OCI-LY3 (cell line): ENCODE data around the gene KIF18A.

Source experiments
- H2AFZ ChIP-seq: fragments of 200-600, 300-600 bp; shearing (Covaris generic); 2 replicates; pipeline ENCODE4 v1.6.0; 2014; ENCODE audit warnings: antibody characterized with exemption, low read depth, low read length
- H3K27ac ChIP-seq: fragments of 200-600, 300-600 bp; sonication (generic); 2 replicates; pipeline ENCODE4 v1.5.1; 2014; ENCODE audit warnings: mild to moderate bottlenecking, low read length, moderate library complexity, mixed read lengths
- H3K27me3 ChIP-seq: fragments of 200-600, 300-600 bp; sonication (generic); 2 replicates; pipeline ENCODE4 v1.6.1; 2014; ENCODE audit warnings: low read depth, low read length, mixed read lengths
- H3K36me3 ChIP-seq: fragments of 200-600, 300-600 bp; sonication (generic); replicated peaks from 2 replicates; pipeline ENCODE3; 2014; ENCODE audit warnings: low read depth, low read length, mixed read lengths
- H3K4me1 ChIP-seq: fragments of 300-600, 200-600 bp; sonication (generic); 2 replicates; pipeline ENCODE4 v1.6.1; 2014; ENCODE audit warnings: low read length, mixed read lengths
- H3K4me2 ChIP-seq: fragments of 200-600, 300-600 bp; sonication (generic); 2 replicates; pipeline ENCODE4 v1.6.1; 2014; ENCODE audit warnings: low read length, mixed read lengths
- H3K4me3 ChIP-seq: fragments of 300-600, 200-600 bp; sonication (generic); 2 replicates; pipeline ENCODE4 v1.5.1; 2014; ENCODE audit warnings: antibody characterized with exemption, mild to moderate bottlenecking, low read length, moderate library complexity
- H3K79me2 ChIP-seq: fragments of 300-600, 200-600 bp; shearing (Covaris generic); 2 replicates; pipeline ENCODE4 v1.6.1; 2014; ENCODE audit warnings: mild to moderate bottlenecking, low read length, mixed read lengths
- H3K9ac ChIP-seq: fragments of 300-600, 200-600 bp; shearing (Covaris generic); 2 replicates; pipeline ENCODE4 v1.6.0; 2014; ENCODE audit warnings: mild to moderate bottlenecking, low read length, moderate library complexity
- H3K9me3 ChIP-seq: fragments of 200-600, 300-600 bp; shearing (Covaris generic); 2 replicates; pipeline ENCODE4 v1.6.1; 2014; ENCODE audit warnings: low read length, mixed read lengths; ENCODE audit not compliant: insufficient read depth
- H4K20me1 ChIP-seq: fragments of 200-600, 300-600 bp; sonication (generic); 2 replicates; pipeline ENCODE4 v1.6.1; 2016; ENCODE audit warnings: low read length, mixed read lengths; ENCODE audit not compliant: insufficient read depth
- CTCF ChIP-seq: fragments of 200-600, 300-600 bp; sonication (generic); IDR thresholded peaks from 2 replicates; pipeline ENCODE4 v1.5.1; 2014; ENCODE audit warnings: antibody characterized with exemption, low read length, low read depth
- EZH2phosphoT487 ChIP-seq: fragments of 200-600 bp; shearing (Covaris generic); IDR thresholded peaks from 2 replicates; pipeline ENCODE4 v1.6.1; 2018; ENCODE audit warnings: antibody characterized with exemption, mixed run types, low read depth

The KIF18A gene

GRCh38 chr11:28017816-28018215, 90.1 kb downstream of the KIF18A start:
- Histone ChIP-seq H4K20me1 (no peaks in the 10 kb centered on the region), H3K4me1 (no peaks in the 10 kb centered on the region), H3K27ac (no peak overlapping the region), H3K9me3 (no peaks in the 10 kb centered on the region), H3K27me3 (no peaks in the 10 kb centered on the region), H3K4me2 (no peak overlapping the region), H3K9ac (no peak overlapping the region), H2AFZ (no peak overlapping the region), H3K79me2 (no peaks in the 10 kb centered on the region), H3K36me3 (peaks cover under 1% of the 10 kb centered on the region), H3K4me3 (no peak overlapping the region)
- no peak for TF ChIP-seq EZH2phosphoT487

- H3K36me3 ChIP-seq = no peaks in the 10 kb centered on the region
- H3K27me3 ChIP-seq = no peaks in the 10 kb centered on the region
- H4K20me1 ChIP-seq = no peaks in the 10 kb centered on the region
- H3K4me2 ChIP-seq = no peak overlapping the region
- H3K4me3 ChIP-seq = no peak overlapping the region
- no peak overlapping the region for H3K9ac ChIP-seq
- no peaks in the 10 kb centered on the region for H3K9me3 ChIP-seq
- TF ChIP-seq EZH2phosphoT487 (no peak), CTCF (no peak)
- no peaks in the 10 kb centered on the region for H3K4me1 ChIP-seq
- no peaks in the 10 kb centered on the region for H3K79me2 ChIP-seq
- H3K27ac ChIP-seq = no peak overlapping the region
- no peak overlapping the region for H2AFZ ChIP-seq
Observed at GRCh38 chr11:28011813-28012212, 96.1 kb downstream of the KIF18A start.

GRCh38 chr11:28009996-28010395, 98.0 kb downstream of the KIF18A start:
- no peak overlapping the region for H3K4me2 ChIP-seq
- TF ChIP-seq CTCF = no peak
- no peak for TF ChIP-seq EZH2phosphoT487
- H3K79me2 ChIP-seq = no peaks in the 10 kb centered on the region
- no peaks in the 10 kb centered on the region for H3K27me3 ChIP-seq
- H3K36me3 ChIP-seq = no peaks in the 10 kb centered on the region
- H4K20me1 ChIP-seq = no peaks in the 10 kb centered on the region
- no peak overlapping the region for H3K4me3 ChIP-seq
- H3K9me3 ChIP-seq = no peaks in the 10 kb centered on the region
- no peak overlapping the region for H2AFZ ChIP-seq
- no peak overlapping the region for H3K27ac ChIP-seq
- no peak overlapping the region for H3K9ac ChIP-seq
- H3K4me1 ChIP-seq = no peaks in the 10 kb centered on the region

GRCh38 chr11:28009388-28009787, 98.6 kb downstream of the KIF18A start:
- Histone ChIP-seq H3K9me3 (no peaks in the 10 kb centered on the region), H3K9ac (no peak overlapping the region), H3K4me3 (no peak overlapping the region), H3K4me1 (no peaks in the 10 kb centered on the region), H3K27ac (no peak overlapping the region), H3K4me2 (no peak overlapping the region), H3K27me3 (no peaks in the 10 kb centered on the region), H3K79me2 (no peaks in the 10 kb centered on the region), H4K20me1 (no peaks in the 10 kb centered on the region), H3K36me3 (no peaks in the 10 kb centered on the region), H2AFZ (no peak overlapping the region)
- TF ChIP-seq CTCF (no peak), EZH2phosphoT487 (no peak)

- Histone ChIP-seq H3K36me3 (peaks cover 31% of the 10 kb centered on the region), H3K4me3 (no peak overlapping the region), H3K79me2 (no peaks in the 10 kb centered on the region), H3K4me2 (no peak overlapping the region), H3K27ac (no peak overlapping the region), H3K27me3 (no peaks in the 10 kb centered on the region), H3K9me3 (peaks cover 16% of the 10 kb centered on the region; the same call in 1 of the 2 replicates), H3K9ac (no peak overlapping the region), H3K4me1 (no peaks in the 10 kb centered on the region), H4K20me1 (no peaks in the 10 kb centered on the region), H2AFZ (no peak overlapping the region)
- TF ChIP-seq EZH2phosphoT487 (no peak), CTCF (no peak)
Observed at GRCh38 chr11:28003615-28004014, 104.3 kb downstream of the KIF18A start.
